GM18909 (cell line): ENCODE measurements around the gene NUTM2A.
"Not testable (repeated sequence)": the region's sequence is repeated elsewhere in the genome, so short reads cannot be mapped to it uniquely, and the experiment has no call there.

Experiments
- ATAC-seq: cut with Tn5 transposase; IDR thresholded peaks from one replicate; pipeline ENCODE4 v1.9.1; 2021; ENCODE audit warnings: mild to moderate bottlenecking; ENCODE audit not compliant: unreplicated experiment, poor library complexity

The NUTM2A gene

DNA sequence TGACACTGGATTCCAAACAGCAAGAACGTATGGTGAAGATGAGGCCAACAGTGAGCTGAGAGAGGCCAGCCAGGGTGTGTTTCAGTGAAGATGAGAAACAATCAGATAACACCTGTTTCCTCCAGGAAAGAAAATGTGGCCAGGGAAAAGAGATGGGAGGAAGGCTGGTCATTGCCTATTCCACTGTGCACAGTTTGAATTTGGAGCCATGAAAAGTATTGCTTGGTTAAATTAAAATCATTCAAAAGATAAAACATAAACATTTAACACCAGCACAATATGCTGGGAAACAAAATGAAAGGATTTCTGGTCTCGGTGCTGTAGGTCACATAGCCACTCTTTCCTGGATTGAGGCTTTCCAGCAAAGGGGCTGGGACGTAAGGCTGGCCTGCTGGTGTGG, at the start of gene NUTM2A:
Gene NUTM2A, plus strand, starts transcription at position 301 of the 400 bp plus-strand sequence. CDS start 383 bp downstream, outside the sequence.
- not testable (repeated sequence) for ATAC-seq

GRCh38 chr10:87177587-87177986, 47.7 kb upstream of the NUTM2A start:
- not testable (repeated sequence) for ATAC-seq

DNA sequence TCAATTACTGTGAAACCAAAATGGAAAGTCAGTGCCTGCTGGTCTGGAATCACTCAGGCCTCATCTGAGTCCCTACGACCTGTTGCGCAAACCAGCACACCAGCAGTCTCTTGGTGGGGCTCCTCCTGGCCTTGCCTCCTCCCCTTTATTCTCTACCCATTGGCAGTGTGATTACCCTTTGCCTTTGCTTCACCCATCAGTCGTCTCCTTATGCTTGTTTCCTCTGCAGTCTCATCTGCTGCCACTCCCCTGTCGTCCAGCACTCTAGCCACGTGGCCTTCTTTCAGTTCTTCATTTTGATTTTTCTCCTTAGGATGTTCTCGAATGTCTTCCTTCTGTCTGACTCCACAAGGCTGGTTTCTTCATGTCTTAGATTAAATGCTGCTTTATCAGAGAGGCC, 40.8 kb upstream of the NUTM2A start:
- ATAC-seq, result not testable (repeated sequence)

DNA sequence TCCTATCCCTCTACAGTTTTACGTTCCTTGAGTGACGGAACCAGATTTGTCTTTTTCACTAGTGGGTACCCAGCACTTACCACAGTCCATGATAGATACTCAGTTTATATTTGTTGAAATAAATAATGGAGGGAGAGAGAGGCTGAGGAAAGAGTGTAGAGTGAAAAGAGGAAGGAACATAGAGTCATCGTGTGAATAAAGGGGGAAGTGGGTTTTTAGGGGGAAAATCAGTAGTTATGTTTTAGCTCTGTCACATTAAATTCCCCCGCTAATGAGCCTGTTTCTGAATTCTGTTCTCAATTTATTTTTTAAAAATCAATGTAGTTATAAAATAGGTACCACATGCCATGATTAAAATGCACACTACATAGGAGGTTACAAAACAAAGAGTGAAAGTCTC, 39.2 kb upstream of the NUTM2A start:
- not testable (repeated sequence) for ATAC-seq

- ATAC-seq, result not testable (repeated sequence)
These were observed 37.7 kb upstream of the NUTM2A start for GRCh38 chr10:87187573-87187972.

GRCh38 chr10:87191841-87192240, 33.4 kb upstream of the NUTM2A start:
- not testable (repeated sequence) for ATAC-seq

DNA sequence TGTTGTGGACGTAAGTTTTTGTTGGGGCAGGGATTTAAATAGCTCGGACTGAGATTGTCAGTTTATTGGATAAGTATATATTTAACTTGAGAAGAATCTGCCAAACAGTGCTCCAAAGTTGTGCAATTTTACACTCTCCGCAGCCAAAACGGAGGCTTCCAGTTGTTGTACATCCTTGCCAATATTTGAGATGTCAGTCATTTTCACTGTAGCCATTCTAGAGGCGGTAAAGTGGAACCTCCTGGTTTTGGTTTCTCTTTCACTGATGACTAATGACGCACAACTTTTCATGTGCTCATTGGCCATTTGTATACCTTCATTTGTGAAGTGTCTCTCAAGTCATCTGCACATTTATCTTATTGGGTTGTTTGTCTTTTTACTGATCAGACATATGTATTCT, 24.3 kb upstream of the NUTM2A start:
- ATAC-seq, result not testable (repeated sequence)

GRCh38 chr10:87204801-87205200, 20.4 kb upstream of the NUTM2A start:
- not testable (repeated sequence) for ATAC-seq

- ATAC-seq, result not testable (repeated sequence)
These were observed 18.3 kb upstream of the NUTM2A start for GRCh38 chr10:87206922-87207321.

GRCh38 chr10:87210309-87210708, 14.9 kb upstream of the NUTM2A start:
- ATAC-seq, result not testable (repeated sequence)

GRCh38 chr10:87211848-87212247, 13.4 kb upstream of the NUTM2A start:
- ATAC-seq, result not testable (repeated sequence)

GRCh38 chr10:87213150-87213765, 12.0 kb upstream of the NUTM2A start:
- not testable (repeated sequence) for ATAC-seq

DNA sequence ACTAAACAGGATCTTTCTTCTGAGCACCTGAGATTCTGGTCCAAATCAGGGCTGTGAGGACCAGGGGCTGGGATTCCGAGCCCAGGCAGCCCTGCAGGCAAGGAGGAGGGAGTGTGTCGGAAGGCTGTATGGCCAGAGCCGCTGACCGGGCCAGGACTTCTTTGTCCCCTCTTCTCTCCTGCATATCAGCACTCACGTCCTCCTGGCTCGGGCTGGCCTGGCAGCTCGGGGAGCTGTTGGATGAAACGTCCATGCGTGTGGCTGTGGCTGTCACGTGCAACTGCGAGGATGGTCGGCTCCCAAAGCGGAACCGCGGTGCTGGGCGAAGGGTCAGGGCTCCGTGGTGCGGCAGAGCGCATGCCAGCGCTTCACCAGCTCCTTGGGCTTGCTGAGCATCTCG, 11.4 kb upstream of the NUTM2A start:
- not testable (repeated sequence) for ATAC-seq

DNA sequence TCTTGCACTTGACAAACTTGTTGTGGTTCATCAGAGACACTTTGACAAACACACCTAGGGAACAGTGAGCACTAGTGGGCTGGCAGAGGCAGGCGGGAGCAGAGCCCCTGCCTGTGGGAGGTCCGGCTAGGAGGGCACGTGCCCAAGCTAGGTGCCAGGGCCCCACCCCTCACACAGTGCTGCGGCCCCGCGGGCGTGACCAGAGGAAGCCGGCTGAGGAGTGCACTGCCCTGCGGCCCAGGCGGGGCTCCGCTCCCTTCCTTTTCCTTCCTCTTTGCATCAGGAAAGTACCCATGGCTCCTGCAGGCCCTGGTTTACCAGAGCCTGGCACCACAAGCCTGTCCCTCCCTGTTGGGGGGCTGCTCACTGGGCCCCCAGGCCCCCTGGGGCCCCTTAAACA, 9.1 kb upstream of the NUTM2A start:
- ATAC-seq, result not testable (repeated sequence)

DNA sequence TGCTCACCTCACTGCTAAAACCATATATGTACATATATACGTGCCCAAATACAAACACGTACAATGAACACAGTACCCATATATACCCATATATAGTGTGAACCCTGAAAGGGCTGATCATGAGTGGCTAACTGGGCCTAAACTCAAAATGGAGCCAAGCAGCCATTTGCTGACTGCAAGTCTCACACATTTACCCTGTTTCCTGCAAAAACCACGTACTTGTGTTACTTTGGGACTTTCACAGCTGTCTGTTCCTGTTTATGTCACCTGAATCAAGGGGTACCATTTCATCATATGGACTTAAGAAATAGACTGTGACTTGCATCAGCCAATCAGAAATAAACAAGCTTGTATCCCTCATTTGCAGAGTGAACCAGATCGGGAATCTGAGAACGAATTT, 5.9 kb upstream of the NUTM2A start:
- not testable (repeated sequence) for ATAC-seq

GRCh38 chr10:87222789-87223188, 2.5 kb upstream of the NUTM2A start:
- not testable (repeated sequence) for ATAC-seq

- ATAC-seq, result not testable (repeated sequence)
These were observed 3.0 kb downstream of the NUTM2A start for GRCh38 chr10:87228247-87228646.

GRCh38 chr10:87229211-87229610, 4.0 kb downstream of the NUTM2A start:
- ATAC-seq, result not testable (repeated sequence)

DNA sequence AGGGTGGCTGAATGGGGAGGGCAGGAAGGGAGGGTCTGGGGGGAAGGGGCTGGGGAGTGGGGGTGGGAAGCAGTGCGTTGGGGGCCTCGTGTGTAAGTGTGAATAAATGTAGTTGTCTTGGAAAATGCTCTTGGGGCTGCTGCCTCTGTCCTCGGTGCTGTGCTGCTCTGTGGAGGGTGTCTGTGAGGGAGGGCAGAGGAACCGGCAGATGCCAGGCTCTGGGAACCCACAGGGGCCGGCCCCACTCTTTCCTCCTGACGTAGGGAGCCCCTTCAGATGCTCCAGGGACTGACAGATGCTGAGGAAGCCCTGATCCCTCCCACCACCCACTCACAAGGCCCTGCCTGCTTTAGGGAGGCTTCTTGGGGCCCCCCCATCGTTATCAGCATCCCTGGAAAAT, 9.6 kb downstream of the NUTM2A start:
- not testable (repeated sequence) for ATAC-seq

- ATAC-seq, result not testable (repeated sequence)
These were observed 12.0 kb downstream of the NUTM2A start for GRCh38 chr10:87237244-87237643.

GRCh38 chr10:87239346-87239808, 14.1 kb downstream of the NUTM2A start:
- ATAC-seq, result not testable (repeated sequence)

GRCh38 chr10:87242192-87242591, 16.9 kb downstream of the NUTM2A start:
- not testable (repeated sequence) for ATAC-seq
